ENCODE results near the gene KCNQ2. TPM values are rescaled to one million over a fixed set of nuclear protein-coding genes. Genes with fewer than 3 reads are reported as not detected.

The KCNQ2 gene
- polyA plus RNA-seq, 3 donors = not detected

GRCh38 chr20:63443606-63444395, 28.7 kb downstream of the KCNQ2 start:
- H3K4me3 Mint-ChIP-seq = no peak overlapping the region
- H3K27ac ChIP-seq (ENCODE audit: low read depth in 1 of 2, low read length in 2 of 2) = no peak overlapping the region

GRCh38 chr20:63442100-63442493, 30.4 kb downstream of the KCNQ2 start:
- Histone ChIP-seq H3K27ac (ENCODE audit: low read depth in 1 of 2, low read length in 2 of 2) (no peak overlapping the region), H2AFZ (ENCODE audit: insufficient read depth, low read depth, low read length, poor library complexity, severe bottlenecking) (no peak overlapping the region), H3K36me3 (replicated peaks in 1 of 2; ENCODE audit: control insufficient read depth in 1 of 2, insufficient read depth in 2 of 2, low read length in 2 of 2) (no peaks in the 10 kb centered on the region), H3K4me2 (replicated peaks; ENCODE audit: extremely low read depth, low read length, poor library complexity, severe bottlenecking) (no peak overlapping the region), H3K4me1 (ENCODE audit: control insufficient read depth in 1 of 2, insufficient read depth in 2 of 2, low read length in 2 of 2) (no peaks in the 10 kb centered on the region), H3K27me3 (ENCODE audit: control insufficient read depth in 2 of 2, insufficient read depth in 2 of 2, low read length in 2 of 2) (peaks cover 3 to 14% of the 10 kb centered on the region in 2 donors), H3K79me2 (ENCODE audit: insufficient read depth, low read length) (no peaks in the 10 kb centered on the region), H3K4me3 (replicated peaks in 1 of 3; ENCODE audit: low read depth in 2 of 3, low read length in 3 of 3) (no peak overlapping the region), H3K9me3 (replicated peaks in 1 of 2; ENCODE audit: control insufficient read depth in 1 of 2, insufficient read depth in 1 of 2, low read length in 2 of 2) (peaks cover 8 to 18% of the 10 kb centered on the region in 2 donors), H4K20me1 (ENCODE audit: insufficient read depth, low read length) (no peaks in the 10 kb centered on the region), H3K9ac (ENCODE audit: insufficient read depth, low read length, poor library complexity, severe bottlenecking) (no peak overlapping the region)
- Mint-ChIP-seq H3K27ac (no peak overlapping the region), H3K36me3 (no peaks in the 10 kb centered on the region), H3K4me3 (no peak overlapping the region), H3K27me3 (ENCODE audit: low read depth in 3 of 3) (peaks cover 15 to 22% (median 15%) of the 10 kb centered on the region in 3 donors), H3K4me1 (no peaks in the 10 kb centered on the region), H3K9me3 (peaks cover 0 to 21% (median 11%) of the 10 kb centered on the region in 7 donors)
- TF ChIP-seq CTCF (IDR thresholded peaks at IDR 0.05) = peak; percentile 14
- WGBS (ENCODE audit: insufficient coverage) = 0% methylated on average over 1 of the region's 11 CpGs
- intact Hi-C loops (cut with micrococcal nuclease) = no loop called here
- no peak for DNase-seq

More at GRCh38 chr20:63443606-63444395, 28.7 kb downstream of the KCNQ2 start:
- Mint-ChIP-seq H3K9me3 (peaks cover 0 to 21% (median 11%) of the 10 kb centered on the region in 7 donors), H3K27me3 (ENCODE audit: low read depth in 3 of 3) (peaks cover 15 to 18% (median 16%) of the 10 kb centered on the region in 3 donors), H3K4me1 (no peaks in the 10 kb centered on the region), H3K27ac (peak overlapping the region in 1 of 7 donors; percentile 28), H3K36me3 (no peaks in the 10 kb centered on the region)
- intact Hi-C loops (cut with micrococcal nuclease) = no loop called here
- no peak for DNase-seq
- Histone ChIP-seq H3K27me3 (ENCODE audit: control insufficient read depth in 2 of 2, insufficient read depth in 2 of 2, low read length in 2 of 2) (peaks cover 3 to 14% of the 10 kb centered on the region in 2 donors), H3K4me1 (ENCODE audit: control insufficient read depth in 1 of 2, insufficient read depth in 2 of 2, low read length in 2 of 2) (no peaks in the 10 kb centered on the region), H3K9ac (ENCODE audit: insufficient read depth, low read length, poor library complexity, severe bottlenecking) (no peak overlapping the region), H4K20me1 (ENCODE audit: insufficient read depth, low read length) (no peaks in the 10 kb centered on the region), H3K4me3 (replicated peaks in 1 of 3; ENCODE audit: low read depth in 2 of 3, low read length in 3 of 3) (no peak overlapping the region), H3K36me3 (replicated peaks in 1 of 2; ENCODE audit: control insufficient read depth in 1 of 2, insufficient read depth in 2 of 2, low read length in 2 of 2) (no peaks in the 10 kb centered on the region), H3K9me3 (replicated peaks in 1 of 2; ENCODE audit: control insufficient read depth in 1 of 2, insufficient read depth in 1 of 2, low read length in 2 of 2) (peaks cover 8 to 18% of the 10 kb centered on the region in 2 donors), H3K79me2 (ENCODE audit: insufficient read depth, low read length) (no peaks in the 10 kb centered on the region), H2AFZ (ENCODE audit: insufficient read depth, low read depth, low read length, poor library complexity, severe bottlenecking) (no peak overlapping the region), H3K4me2 (replicated peaks; ENCODE audit: extremely low read depth, low read length, poor library complexity, severe bottlenecking) (no peak overlapping the region)
- TF ChIP-seq CTCF (IDR thresholded peaks at IDR 0.05) = no peak
- 93% methylated on average over 15 of the region's 25 CpGs for WGBS (ENCODE audit: insufficient coverage)
